NOMO-1 treated with DMSO at 0.1 percent for 48 hours (cell line): Measurements from ENCODE around the gene FOXF2.
"Not testable (repeated sequence)": the region's sequence is repeated elsewhere in the genome, so short reads cannot be mapped to it uniquely, and the experiment has no call there.

ENCODE experiments used
- DNase-seq: peaks from one replicate; lab custom pipeline; 2025; ENCODE audit not compliant: unreplicated experiment; lab: John Stamatoyannopoulos, UW

FOXF2 gene

GRCh38 chr6:1389369-1390132, at the start of gene FOXF2:
Gene FOXF2 (plus strand): TSS chr6:1389576. CDS start chr6:1389948, 372 bp downstream.
- no peak for DNase-seq

- no peak for DNase-seq
Observed at GRCh38 chr6:1346101-1346500, 43.3 kb upstream of the FOXF2 start.

DNA sequence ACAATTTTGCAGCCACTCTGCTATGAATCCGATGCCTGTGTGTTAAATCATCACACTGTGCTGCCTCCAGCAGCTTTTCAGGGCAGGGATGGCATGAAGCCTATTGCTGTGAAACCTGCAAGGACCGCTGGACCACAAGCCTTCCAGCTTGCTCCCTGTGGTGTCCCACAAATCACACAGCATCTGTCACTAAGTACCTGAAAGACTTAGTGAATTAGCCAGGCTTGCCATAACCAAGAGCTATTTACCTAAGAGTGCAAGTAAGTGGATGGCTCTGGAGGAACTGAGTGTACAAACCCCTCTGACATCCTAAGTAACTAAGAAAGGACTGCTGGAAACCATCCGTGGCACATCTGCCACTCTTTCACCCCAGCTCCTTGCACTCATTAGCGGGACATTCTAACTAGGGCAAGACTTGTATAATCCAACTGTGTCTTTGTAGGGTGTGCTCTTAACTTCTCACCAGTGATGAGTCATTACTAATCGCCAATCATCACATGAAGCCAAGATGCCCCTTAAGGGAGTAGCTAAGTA, 42.8 kb upstream of the FOXF2 start:
- DNase-seq = no peak

- no peak for DNase-seq
Observed at GRCh38 chr6:1347161-1347560, 42.2 kb upstream of the FOXF2 start.

- DNase-seq = no peak
Observed at GRCh38 chr6:1348675-1349074, 40.7 kb upstream of the FOXF2 start.

- DNase-seq = no peak
Observed at GRCh38 chr6:1349655-1350054, 39.7 kb upstream of the FOXF2 start.

DNA sequence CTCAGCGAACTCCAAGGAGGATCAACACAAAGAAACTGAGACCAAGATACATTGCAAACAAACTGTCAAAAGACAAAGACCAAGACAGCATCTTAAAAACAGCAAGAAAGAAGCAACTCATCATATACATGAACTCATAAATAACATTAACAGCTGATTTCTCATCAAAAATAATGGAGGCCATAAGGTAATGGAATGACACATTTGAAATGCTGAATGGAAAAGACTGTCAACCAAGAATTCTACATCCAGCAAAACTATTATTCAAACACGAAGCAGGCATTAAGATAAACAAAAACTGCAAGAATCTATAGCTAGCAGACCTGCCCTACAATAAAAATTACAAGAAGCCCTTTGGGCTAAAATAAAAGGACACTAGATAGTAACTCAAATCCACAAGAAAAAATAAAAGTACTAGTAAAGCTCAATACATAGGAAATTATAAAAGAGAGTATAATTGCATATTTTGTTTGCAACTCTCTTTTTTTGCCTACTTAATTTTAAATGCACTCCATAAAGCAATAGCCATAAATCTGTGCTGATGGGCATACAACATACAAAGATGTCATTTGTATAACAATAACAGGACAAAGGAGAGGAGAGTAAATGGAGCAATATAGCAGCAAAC, 37.9 kb upstream of the FOXF2 start:
- DNase-seq = no peak

- DNase-seq = not testable (repeated sequence)
Observed at GRCh38 chr6:1355068-1355467, 34.3 kb upstream of the FOXF2 start.

DNA sequence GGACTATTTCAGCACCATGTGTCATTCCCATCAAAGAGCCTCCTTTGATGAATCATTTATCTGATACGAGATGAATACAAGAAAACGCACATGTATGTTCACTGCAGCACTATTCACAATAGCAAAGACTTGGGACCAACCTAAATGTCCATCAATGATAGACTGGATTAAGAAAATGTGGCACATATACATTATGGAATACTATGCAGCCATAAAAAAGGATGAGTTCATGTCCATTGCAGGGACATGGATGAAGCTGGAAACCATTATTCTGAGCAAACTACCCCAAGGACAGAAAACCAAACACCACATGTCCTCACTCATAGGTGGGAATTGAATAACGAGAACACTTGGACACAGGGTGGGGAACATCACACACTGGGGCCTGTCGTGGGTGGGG, 27.7 kb upstream of the FOXF2 start:
- DNase-seq = not testable (repeated sequence)

DNA sequence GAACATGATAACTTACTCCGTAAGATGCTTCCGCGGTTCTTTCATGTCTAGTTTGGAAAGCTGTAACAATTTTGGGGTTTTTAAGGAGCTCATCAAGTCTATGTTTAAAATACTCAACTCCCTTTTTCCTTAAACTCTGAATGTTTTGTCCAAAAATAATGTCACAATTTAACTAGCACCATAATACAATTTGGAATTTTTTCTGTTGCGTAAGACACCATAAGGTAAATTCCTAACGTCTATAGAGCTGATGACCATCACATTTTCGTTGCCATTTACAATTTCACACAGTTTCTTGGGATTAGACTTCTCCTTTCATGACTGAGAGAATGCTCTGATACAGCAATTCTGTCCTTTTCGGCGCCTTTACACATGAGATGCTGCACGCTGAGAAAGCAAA, 26.7 kb upstream of the FOXF2 start:
- DNase-seq = no peak

DNA sequence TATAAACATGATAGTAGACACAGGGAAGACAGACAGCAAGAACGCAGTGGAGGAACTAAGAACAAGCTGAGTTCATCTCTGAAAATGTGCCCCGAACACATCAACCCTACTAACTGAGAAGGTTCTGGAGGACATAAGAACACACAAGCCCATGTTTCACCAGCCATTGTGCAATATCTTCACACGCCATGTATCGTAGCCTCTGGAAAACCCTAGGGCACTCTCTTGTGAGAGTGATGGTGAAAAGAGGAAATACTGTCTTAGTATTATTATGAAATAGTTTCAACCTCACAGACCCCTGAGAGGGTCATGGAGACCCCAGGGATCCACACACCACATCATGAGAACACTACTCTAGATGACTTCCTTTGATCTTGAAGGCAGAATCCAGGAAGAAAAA, 26.1 kb upstream of the FOXF2 start:
- DNase-seq = peak; percentile 82

DNA sequence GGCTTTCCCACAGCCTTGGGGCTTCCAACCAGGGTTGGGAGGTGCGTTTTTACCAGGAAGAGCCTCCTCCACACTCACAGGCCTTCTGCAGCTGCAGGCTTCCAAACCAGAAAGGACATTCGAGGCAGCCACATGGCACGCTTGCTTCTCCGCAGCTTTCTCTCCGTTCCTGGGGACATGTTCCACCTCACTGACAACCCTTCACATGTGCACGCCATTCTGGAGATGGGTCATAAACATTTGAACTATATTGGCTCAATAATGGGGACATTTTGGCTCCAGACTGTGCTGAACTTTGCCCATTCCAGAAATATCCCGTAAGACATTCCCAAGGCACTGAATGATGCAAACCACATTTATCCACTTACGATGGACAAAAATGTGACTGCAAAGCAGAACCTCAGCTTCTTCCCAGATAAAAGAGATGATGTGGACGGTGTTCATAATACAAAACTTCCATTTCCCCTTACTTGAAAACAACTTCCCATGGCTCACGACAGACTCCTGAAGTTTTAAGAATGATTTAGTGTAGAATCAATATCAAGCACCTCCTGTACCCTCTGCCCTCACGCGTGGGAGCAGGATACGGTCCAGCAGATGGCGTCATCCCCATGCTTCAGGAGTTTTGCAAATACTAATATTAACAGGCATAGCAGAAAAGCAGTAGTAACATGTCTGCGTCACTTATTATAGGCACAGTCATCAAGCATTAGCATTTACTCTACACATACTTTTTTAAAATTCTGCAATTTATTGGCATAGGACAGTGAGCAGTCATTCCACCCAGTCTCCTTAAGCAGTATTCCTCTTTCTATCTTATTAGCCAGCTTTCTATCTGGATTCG, 25.4 kb upstream of the FOXF2 start:
- peak; percentile 15 for DNase-seq

DNA sequence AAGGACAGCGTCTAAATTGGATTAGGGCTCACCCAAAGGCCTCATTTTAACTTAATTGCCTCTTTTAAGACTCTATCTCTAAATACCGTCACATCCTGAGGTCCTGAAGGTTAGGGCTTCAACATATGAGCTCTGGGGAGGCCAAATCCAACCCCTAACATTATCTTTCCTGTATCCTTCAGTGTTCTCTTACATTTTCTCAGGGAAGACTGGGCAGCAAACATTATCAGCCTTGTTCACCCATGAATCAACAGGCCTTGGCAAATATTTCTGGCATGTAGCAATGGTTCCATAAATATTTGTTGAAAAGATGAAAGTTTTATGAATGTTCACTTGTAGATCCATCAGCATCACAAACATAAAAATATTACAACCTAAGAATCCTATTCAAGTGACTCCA, 24.6 kb upstream of the FOXF2 start:
- DNase-seq = no peak

- no peak for DNase-seq
Observed at GRCh38 chr6:1365686-1366085, 23.7 kb upstream of the FOXF2 start.

DNA sequence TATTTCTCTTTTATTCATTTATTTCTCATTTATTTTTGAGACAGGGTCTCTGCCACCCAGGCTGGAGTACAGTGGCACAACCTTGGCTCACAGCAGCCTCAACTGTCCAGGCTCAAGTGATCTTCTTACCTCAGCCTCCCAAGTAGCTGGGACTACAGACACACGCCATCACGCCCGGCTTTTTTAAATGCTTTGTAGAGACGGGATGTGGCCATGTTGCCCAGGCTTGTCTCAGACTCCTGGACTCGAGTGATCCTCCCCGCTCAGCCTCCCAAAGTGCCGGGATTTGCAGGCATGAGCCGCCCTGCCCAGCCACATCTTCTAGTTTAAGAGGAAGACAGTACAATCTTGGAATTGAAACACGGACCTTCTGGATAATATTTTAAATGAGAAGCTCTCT, 21.6 kb upstream of the FOXF2 start:
- no peak for DNase-seq

DNA sequence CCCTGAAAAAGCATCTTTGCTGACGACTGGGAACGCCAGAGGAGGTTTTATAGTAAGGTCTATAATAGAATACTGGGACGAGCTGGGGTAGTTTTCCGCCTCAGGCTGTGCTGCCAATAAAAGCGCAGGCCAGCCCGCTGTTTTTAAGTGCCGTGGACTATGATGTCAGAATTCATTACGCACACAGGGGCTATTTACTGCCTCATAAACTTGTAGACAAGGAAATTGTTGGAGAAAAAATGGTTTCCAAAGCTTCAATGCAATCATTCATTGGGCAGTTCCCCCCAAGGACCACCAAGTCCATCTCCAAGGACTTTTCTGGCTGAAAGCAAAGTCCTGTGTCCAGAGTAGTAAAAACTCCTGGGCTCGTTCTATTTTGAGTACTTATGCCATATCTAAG, 20.4 kb upstream of the FOXF2 start:
- no peak for DNase-seq

- not testable (repeated sequence) for DNase-seq
Observed at GRCh38 chr6:1369695-1370094, 19.7 kb upstream of the FOXF2 start.

DNA sequence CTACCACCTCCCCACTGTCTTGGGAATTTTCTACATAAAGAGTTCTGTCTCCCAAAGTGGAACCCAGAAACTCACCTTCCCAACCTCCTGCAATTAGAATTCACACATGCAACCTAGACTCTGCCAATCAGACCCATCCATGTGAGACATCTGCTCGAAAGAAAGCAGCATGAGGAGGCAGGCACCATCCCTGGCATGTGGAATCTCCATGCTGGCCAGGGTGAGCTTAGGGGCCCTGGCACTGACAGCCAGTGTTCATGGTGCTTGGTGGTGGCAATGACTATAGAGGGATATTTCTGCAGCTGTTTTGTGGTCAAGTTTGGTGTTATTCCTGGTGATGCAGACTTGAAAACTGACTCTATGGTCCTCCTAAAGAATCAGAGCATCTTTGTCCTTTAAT, 17.4 kb upstream of the FOXF2 start:
- DNase-seq = no peak

DNA sequence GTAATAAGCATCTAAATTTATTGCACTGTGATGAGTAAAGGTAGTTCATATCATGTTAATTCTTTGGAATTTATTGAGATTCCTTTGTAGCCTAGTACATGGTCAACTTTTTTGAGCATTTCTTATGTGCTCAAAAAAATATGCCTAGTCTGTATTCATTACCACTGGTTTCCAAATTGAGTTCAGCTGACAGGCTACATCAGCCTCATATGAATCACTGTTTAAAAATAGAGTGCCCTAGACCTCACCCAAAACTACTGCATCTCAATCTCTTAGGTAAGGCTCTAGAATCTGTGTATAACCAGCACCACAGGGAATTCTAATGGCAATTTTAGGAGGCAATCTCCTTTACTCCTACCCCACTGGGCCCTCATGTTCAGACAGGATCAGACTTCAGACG, 16.7 kb upstream of the FOXF2 start:
- no peak for DNase-seq

DNA sequence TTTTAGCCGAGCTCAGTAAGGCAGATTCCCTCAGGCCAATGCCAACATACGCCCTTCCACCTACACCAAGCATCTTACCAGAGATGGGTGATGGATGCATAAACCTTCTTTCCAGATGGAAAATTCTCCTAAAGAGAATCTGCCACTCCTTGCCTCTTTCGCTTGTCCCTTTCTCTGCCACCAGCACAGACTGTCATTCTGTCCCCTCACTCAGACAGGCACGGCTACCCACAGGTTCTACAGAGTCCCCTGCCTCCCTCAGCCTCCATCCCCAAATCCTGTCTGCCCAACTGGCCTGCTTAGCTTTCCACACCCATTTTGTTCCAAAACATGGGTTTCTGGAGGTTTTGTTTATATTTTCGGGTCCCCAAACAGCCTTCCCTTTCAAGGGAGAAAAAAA, 12.7 kb upstream of the FOXF2 start:
- no peak for DNase-seq

DNA sequence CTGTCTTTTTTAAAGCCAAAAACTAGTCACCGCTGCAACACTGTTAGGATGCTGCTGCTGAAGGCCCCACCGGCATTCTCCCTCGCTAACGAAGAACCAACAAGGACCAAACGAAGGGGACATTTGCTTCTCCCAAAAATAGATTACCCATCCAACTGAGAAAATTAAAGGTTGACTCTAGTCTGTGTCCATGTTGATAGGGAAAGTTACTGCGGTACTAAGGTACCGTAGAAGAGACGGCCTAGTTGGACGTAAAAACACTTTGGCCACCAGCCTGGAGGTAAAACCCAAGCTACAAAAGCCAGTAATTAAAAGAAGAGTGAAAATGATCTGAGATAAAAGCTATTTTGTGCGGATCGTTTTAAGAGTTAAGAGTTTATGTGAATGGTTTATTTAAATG, 11.8 kb upstream of the FOXF2 start:
- no peak for DNase-seq
